ENCODE measurements around the gene YWHAQ.

- TF ChIP-seq CTCF (IDR thresholded peaks at IDR 0.05) (no peak), POLR2A (IDR thresholded peaks at IDR 0.05) (no peak)
Measured at GRCh38 chr2:9640403-9641104, 9.8 kb upstream of the YWHAQ start.
